Activated naive CD4-positive, alpha-beta T cell treated with anti-CD3 and anti-CD28 coated beads, Interleukin-2, amount 50 U/mL, for 24 hours (primary cell): ENCODE measurements around the gene GSE1.

Experiments used
- H3K27ac Mint-ChIP-seq: one replicate; pipeline ENCODE4 v1.8.0; 2021; ENCODE audit warnings: mild to moderate bottlenecking, mixed read lengths
- H3K27me3 Mint-ChIP-seq: one replicate; pipeline ENCODE4 v1.8.0; 2021; ENCODE audit warnings: mixed read lengths
- H3K36me3 Mint-ChIP-seq: one replicate; pipeline ENCODE4 v1.8.0; 2021; ENCODE audit warnings: mixed read lengths
- H3K4me1 Mint-ChIP-seq: one replicate; pipeline ENCODE4 v1.8.0; 2021; ENCODE audit warnings: mixed read lengths
- H3K4me3 Mint-ChIP-seq: one replicate; pipeline ENCODE4 v1.8.0; 2021; ENCODE audit warnings: mild to moderate bottlenecking, mixed read lengths
- H3K9me3 Mint-ChIP-seq: one replicate; pipeline ENCODE4 v1.8.0; 2021; ENCODE audit warnings: mixed read lengths

GSE1 gene

GRCh38 chr16:85648070-85648714, 35.1 kb downstream of the GSE1 start:
- peaks cover 4% of the 10 kb centered on the region for H3K4me1 Mint-ChIP-seq
- no peaks in the 10 kb centered on the region for H3K27me3 Mint-ChIP-seq
- H3K27ac Mint-ChIP-seq: no peak overlapping the region
- H3K9me3 Mint-ChIP-seq: no peaks in the 10 kb centered on the region
- no peak overlapping the region for H3K4me3 Mint-ChIP-seq
- H3K36me3 Mint-ChIP-seq: no peaks in the 10 kb centered on the region

GRCh38 chr16:85648805-85649204, 35.7 kb downstream of the GSE1 start:
- H3K36me3 Mint-ChIP-seq: no peaks in the 10 kb centered on the region
- peaks cover 4% of the 10 kb centered on the region for H3K4me1 Mint-ChIP-seq
- no peak overlapping the region for H3K4me3 Mint-ChIP-seq
- H3K9me3 Mint-ChIP-seq: no peaks in the 10 kb centered on the region
- H3K27ac Mint-ChIP-seq: no peak overlapping the region
- H3K27me3 Mint-ChIP-seq: no peaks in the 10 kb centered on the region

- Mint-ChIP-seq H3K4me1 (peaks cover 2% of the 10 kb centered on the region), H3K36me3 (no peaks in the 10 kb centered on the region), H3K27ac (no peak overlapping the region), H3K4me3 (no peak overlapping the region), H3K9me3 (no peaks in the 10 kb centered on the region), H3K27me3 (no peaks in the 10 kb centered on the region)
Observed at GRCh38 chr16:85649411-85650134, 36.5 kb downstream of the GSE1 start.

- Mint-ChIP-seq H3K9me3 (no peaks in the 10 kb centered on the region), H3K36me3 (no peaks in the 10 kb centered on the region), H3K4me3 (no peak overlapping the region), H3K4me1 (no peaks in the 10 kb centered on the region), H3K27me3 (no peaks in the 10 kb centered on the region), H3K27ac (no peak overlapping the region)
Observed at GRCh38 chr16:85650135-85650843, 37.2 kb downstream of the GSE1 start.

GRCh38 chr16:85650844-85651628, 37.9 kb downstream of the GSE1 start:
- Mint-ChIP-seq H3K4me3 (no peak overlapping the region), H3K36me3 (peaks cover under 1% of the 10 kb centered on the region), H3K4me1 (no peaks in the 10 kb centered on the region), H3K27ac (no peak overlapping the region), H3K9me3 (no peaks in the 10 kb centered on the region), H3K27me3 (no peaks in the 10 kb centered on the region)

- H3K36me3 Mint-ChIP-seq: peaks cover 2% of the 10 kb centered on the region
- H3K4me1 Mint-ChIP-seq: no peaks in the 10 kb centered on the region
- H3K27ac Mint-ChIP-seq: no peak overlapping the region
- H3K27me3 Mint-ChIP-seq: no peaks in the 10 kb centered on the region
- no peak overlapping the region for H3K4me3 Mint-ChIP-seq
- no peaks in the 10 kb centered on the region for H3K9me3 Mint-ChIP-seq
Observed at GRCh38 chr16:85651629-85652430, 38.7 kb downstream of the GSE1 start.

GRCh38 chr16:85652431-85653221, 39.5 kb downstream of the GSE1 start:
- Mint-ChIP-seq H3K27ac (no peak overlapping the region), H3K9me3 (no peaks in the 10 kb centered on the region), H3K4me1 (no peaks in the 10 kb centered on the region), H3K4me3 (no peak overlapping the region), H3K36me3 (peaks cover 4% of the 10 kb centered on the region), H3K27me3 (no peaks in the 10 kb centered on the region)

GRCh38 chr16:85653290-85653891, 40.3 kb downstream of the GSE1 start:
- Mint-ChIP-seq H3K9me3 (no peaks in the 10 kb centered on the region), H3K4me1 (no peaks in the 10 kb centered on the region), H3K27ac (no peak overlapping the region), H3K4me3 (no peak overlapping the region), H3K36me3 (peaks cover 5% of the 10 kb centered on the region), H3K27me3 (no peaks in the 10 kb centered on the region)

- Mint-ChIP-seq H3K27ac (no peak overlapping the region), H3K4me3 (no peak overlapping the region), H3K36me3 (peaks cover 5% of the 10 kb centered on the region), H3K9me3 (no peaks in the 10 kb centered on the region), H3K27me3 (no peaks in the 10 kb centered on the region), H3K4me1 (no peaks in the 10 kb centered on the region)
Observed at GRCh38 chr16:85654251-85655095, 41.4 kb downstream of the GSE1 start.

- H3K36me3 Mint-ChIP-seq: peaks cover 8% of the 10 kb centered on the region
- H3K9me3 Mint-ChIP-seq: no peaks in the 10 kb centered on the region
- no peaks in the 10 kb centered on the region for H3K4me1 Mint-ChIP-seq
- H3K27ac Mint-ChIP-seq: no peak overlapping the region
- no peak overlapping the region for H3K4me3 Mint-ChIP-seq
- H3K27me3 Mint-ChIP-seq: no peaks in the 10 kb centered on the region
Observed at GRCh38 chr16:85655216-85656129, 42.4 kb downstream of the GSE1 start.

- H3K36me3 Mint-ChIP-seq: peaks cover 8% of the 10 kb centered on the region
- H3K4me3 Mint-ChIP-seq: no peak overlapping the region
- H3K27me3 Mint-ChIP-seq: no peaks in the 10 kb centered on the region
- no peaks in the 10 kb centered on the region for H3K9me3 Mint-ChIP-seq
- no peak overlapping the region for H3K27ac Mint-ChIP-seq
- H3K4me1 Mint-ChIP-seq: no peaks in the 10 kb centered on the region
Observed at GRCh38 chr16:85656351-85657266, 43.5 kb downstream of the GSE1 start.

GRCh38 chr16:85657267-85657650, 44.1 kb downstream of the GSE1 start:
- Mint-ChIP-seq H3K27me3 (no peaks in the 10 kb centered on the region), H3K4me1 (no peaks in the 10 kb centered on the region), H3K9me3 (no peaks in the 10 kb centered on the region), H3K4me3 (no peak overlapping the region), H3K36me3 (peaks cover 8% of the 10 kb centered on the region), H3K27ac (no peak overlapping the region)
